ENCODE results near the gene STAG3. TPM values are rescaled to one million over a fixed set of nuclear protein-coding genes. Genes with fewer than 3 reads are reported as not detected.

Gene STAG3
- total and polyA plus RNA-seq, 2 of the 8 experiments (the other 6 are each of a cell fraction or from before 2014, with no cell fraction given) = 1.3 to 3.3 TPM

DNA sequence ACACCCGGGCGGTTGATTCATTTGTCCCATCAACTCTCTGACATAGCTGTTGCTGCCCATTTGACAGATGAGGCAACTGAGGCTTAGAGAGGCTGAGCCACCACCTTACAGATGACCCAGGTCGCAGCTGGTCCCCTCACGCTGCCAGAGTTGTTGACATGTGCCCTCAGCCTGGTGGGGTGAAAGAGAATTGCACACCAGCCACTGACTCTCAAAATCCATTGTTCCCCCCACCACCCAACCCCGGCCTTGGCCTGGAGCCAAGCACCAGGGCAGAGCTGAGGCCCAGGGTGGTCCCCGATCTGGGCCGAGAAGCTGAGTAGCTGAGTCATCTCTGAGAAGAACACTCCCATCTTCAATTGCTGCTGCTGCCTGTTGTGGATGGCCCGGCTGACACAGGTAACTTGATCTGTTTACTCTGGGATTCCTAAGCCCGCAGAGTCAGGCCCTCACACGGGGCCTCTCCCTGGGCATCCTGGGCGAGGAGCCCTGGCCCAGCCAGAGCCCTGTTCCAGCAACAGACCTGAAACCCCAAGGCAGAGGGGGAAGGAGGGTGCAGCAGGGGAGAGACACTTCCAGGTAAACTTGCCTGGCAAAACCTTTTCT, 69.5 kb downstream of the STAG3 start:
- POLR2A ChIA-PET (ENCODE audit: partially characterized antibody) = interaction anchor here (1.6 kb wide), 1 partner anchor 181 kb away, joined by 6 read pairs; the partner anchor contains the start of gene ZCWPW1
- Histone ChIP-seq H3K27ac (ENCODE audit: low read depth, low read length) (peak overlapping the region; percentile 71; the same call in 1 of the 2 replicates), H2BK120ac (replicated peaks; ENCODE audit: low read depth, low read length) (no peak overlapping the region), H3K79me2 (ENCODE audit: control insufficient read depth in 1 of 2, insufficient read depth in 2 of 2, low read length in 2 of 2) (peaks cover 0 to 18% of the 10 kb centered on the region in 2 experiments; a peak in 2 of 4 replicates), H2BK5ac (ENCODE audit: low read depth, low read length) (peak overlapping the region; percentile 74; the same call in 1 of the 2 replicates), H3K4ac (replicated peaks; ENCODE audit: insufficient read length, low read depth, low read length) (peak overlapping the region; percentile 69), H2AFZ (ENCODE audit: low read length) (no peak overlapping the region), H3K36me3 (ENCODE audit: control insufficient read depth in 2 of 4, insufficient read depth in 4 of 4, low read length in 3 of 4) (no peaks in the 10 kb centered on the region), H3K4me1 (replicated peaks in 1 of 4; ENCODE audit: control insufficient read depth in 3 of 4, insufficient read depth in 4 of 4, low read length in 3 of 4) (peaks cover 8 to 18% (median 11%) of the 10 kb centered on the region in 4 experiments), H3K27me3 (replicated peaks in 1 of 4; ENCODE audit: control insufficient read depth in 3 of 4, extremely low read depth in 1 of 4, insufficient read depth in 3 of 4, low read length in 3 of 4) (no peaks in the 10 kb centered on the region), H3K56ac (replicated peaks; ENCODE audit: insufficient read length, low read depth, low read length) (no peak overlapping the region), H2BK15ac (ENCODE audit: low read length) (no peak overlapping the region; the same call in 1 of the 2 replicates), H2BK12ac (ENCODE audit: low read depth, low read length) (no peak overlapping the region), H3K4me2 (ENCODE audit: insufficient read depth in 1 of 2, low read depth in 2 of 2, low read length in 2 of 2) (peak overlapping the region; percentile 22 to 42; a peak in 3 of 4 replicates), H3K14ac (ENCODE audit: insufficient read length) (no peak overlapping the region), H3K79me1 (ENCODE audit: low read depth, low read length) (peaks cover 5% of the 10 kb centered on the region), H2BK20ac (ENCODE audit: low read length) (no peak overlapping the region; the same call in 1 of the 2 replicates), H4K91ac (replicated peaks; ENCODE audit: insufficient read length, low read length) (peak overlapping the region; percentile 86), H3K18ac (ENCODE audit: extremely low read depth, low read length) (peak overlapping the region; percentile 85), H4K5ac (ENCODE audit: insufficient read length, low read depth, low read length) (peak overlapping the region; percentile 71), H4K8ac (ENCODE audit: extremely low read depth, insufficient read depth, low read length) (no peak overlapping the region; the same call in 1 of the 2 replicates), H3K23ac (ENCODE audit: insufficient read length) (no peak overlapping the region), H3K9ac (replicated peaks in 1 of 4; ENCODE audit: extremely low read depth in 1 of 4, low read depth in 3 of 4, low read length in 3 of 4) (no peak overlapping the region), H3K23me2 (ENCODE audit: low read depth, low read length) (no peaks in the 10 kb centered on the region), H3K9me3 (ENCODE audit: insufficient read depth in 2 of 2, low read depth in 1 of 2, low read length in 1 of 2) (no peaks in the 10 kb centered on the region), H3K4me3 (ENCODE audit: extremely low read depth in 1 of 4, insufficient read depth in 2 of 4, low read depth in 3 of 4, low read length in 4 of 4) (no peak overlapping the region), H4K20me1 (replicated peaks in 1 of 2; ENCODE audit: control insufficient read depth in 1 of 2, insufficient read depth in 2 of 2, low read length in 2 of 2) (peaks cover 0 to 3% of the 10 kb centered on the region in 2 experiments), H2AK5ac (ENCODE audit: low read depth, low read length) (no peak overlapping the region)
- DNase-seq (ENCODE audit: low read depth in 1 of 2, low spot score in 2 of 2) = peak; percentile 73 to 74
- CTCF ChIA-PET (ENCODE audit: partially characterized antibody) = interaction anchor here (0.5 to 2.0 kb wide), 4 partner anchors 13 to 340 kb away, joined by 3 to 6 read pairs (median 4); no protein-coding TSS in a partner anchor
- FAIRE-seq = no peak
- 50% methylated on average over 11 of the region's 11 CpGs; no CpG with 5 or more reads in 1 of the 2 experiments for WGBS, 2 experiments (ENCODE audit: extremely low coverage in 1 of 2, insufficient coverage in 1 of 2, insufficient read length in 1 of 2, insufficient replicate concordance in 2 of 2, low coverage in 1 of 2, low lambda C conversion rate in 2 of 2, missing lambda C conversion rate in 1 of 2)
- TF ChIP-seq TBP (IDR thresholded peaks at IDR 0.05; ENCODE audit: low read depth, low read length) (peak; percentile 53; the same call in 1 of the 2 replicates), MAFK (IDR thresholded peaks at IDR 0.05; ENCODE audit: low read depth, low read length) (peak; percentile 88; the same call in 1 of the 2 replicates), RBBP5 (IDR thresholded peaks at IDR 0.05; ENCODE audit: borderline replicate concordance, low read depth, low read length) (no peak), KDM1A (IDR thresholded peaks at IDR 0.05; ENCODE audit: borderline replicate concordance, low read length) (peak; percentile 94; the same call in 1 of the 2 replicates), FOSL1 (IDR thresholded peaks at IDR 0.05; ENCODE audit: insufficient read depth, low read depth, low read length) (no peak), JUND (IDR thresholded peaks at IDR 0.05; ENCODE audit: low read length) (peak; percentile 66; the same call in 1 of the 2 replicates), TAF1 (IDR thresholded peaks at IDR 0.05; ENCODE audit: low read depth, low read length) (peak; percentile 35; the same call in 1 of the 2 replicates), SP1 (IDR thresholded peaks at IDR 0.05; ENCODE audit: low read depth, low read length) (peak; percentile 43; the same call in 1 of the 2 replicates), BACH1 (IDR thresholded peaks at IDR 0.05; ENCODE audit: low read length) (peak; percentile 94), CTCF (IDR thresholded peaks at IDR 0.05; ENCODE audit: control extremely low read depth in 1 of 3, insufficient read depth in 1 of 3, low read depth in 1 of 3, low read length in 3 of 3) (peak in 2 of 3 experiments; percentile 23 to 41; a peak in 2 of 4 replicates)

Measured in H1 (cell line).